Ovary (tissue), 3 donors: ENCODE results near the gene SIRT6.

Experiments
- CTCF ChIP-seq, 3 donors: fragments of 450-650 bp in 2 of 3; fragments of 200-600 bp in 1 of 3; IDR thresholded peaks; one replicate each; pipeline versions ENCODE4 v1.5.1 to v1.8.0; 2016 to 2022; ENCODE audit warnings: antibody characterized with exemption in 3 of 3, mild to moderate bottlenecking in 1 of 3
- EP300 ChIP-seq: sonication (generic); formaldehyde crosslinking; IDR thresholded peaks from one replicate; pipeline ENCODE4 v1.6.1; 2017; ENCODE audit warnings: antibody characterized with exemption
- POLR2A ChIP-seq: fragments of 450-650 bp; IDR thresholded peaks from one replicate; pipeline ENCODE4 v1.6.1; 2017; ENCODE audit warnings: antibody characterized with exemption, mild to moderate bottlenecking, moderate library complexity
- donor health status: DM: no; HTN: no; CAD: no.

GRCh38 chr19:4149518-4150288 is 32.7 kb downstream of the SIRT6 start:
- TF ChIP-seq CTCF (IDR thresholded peaks at IDR 0.05), result no peak
- no peak for TF ChIP-seq POLR2A
- TF ChIP-seq EP300, result no peak
